GM18867 (cell line): ENCODE results near the gene MIER1.

ENCODE experiments used
- ATAC-seq: cut with Tn5 transposase; IDR thresholded peaks from one replicate; pipeline ENCODE4 v1.9.1; 2021; ENCODE audit warnings: mild to moderate bottlenecking, moderate library complexity; ENCODE audit not compliant: unreplicated experiment

MIER1 gene

GRCh38 chr1:66996018-66996682 lies 71.4 kb downstream of the MIER1 start:
- peak; percentile 82 for ATAC-seq

DNA sequence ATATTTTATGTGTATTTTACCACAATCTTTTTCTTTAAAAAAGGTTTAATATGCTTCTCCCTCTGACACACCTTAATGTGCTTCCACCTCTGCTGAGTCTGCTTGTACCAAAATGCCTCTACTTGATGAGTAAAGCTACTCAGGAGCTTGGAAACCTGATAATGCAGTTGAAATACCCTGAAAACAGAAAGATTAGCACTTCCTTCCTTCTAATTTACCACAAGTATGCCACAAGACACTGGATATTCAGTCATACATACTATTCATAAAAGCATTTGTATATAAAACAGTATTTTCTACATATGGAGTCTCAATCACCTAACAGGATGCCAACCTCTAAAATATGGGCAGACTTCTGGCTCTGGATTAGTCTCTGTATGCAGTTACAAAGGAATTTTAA lies 74.2 kb downstream of the MIER1 start:
- no peak for ATAC-seq

DNA sequence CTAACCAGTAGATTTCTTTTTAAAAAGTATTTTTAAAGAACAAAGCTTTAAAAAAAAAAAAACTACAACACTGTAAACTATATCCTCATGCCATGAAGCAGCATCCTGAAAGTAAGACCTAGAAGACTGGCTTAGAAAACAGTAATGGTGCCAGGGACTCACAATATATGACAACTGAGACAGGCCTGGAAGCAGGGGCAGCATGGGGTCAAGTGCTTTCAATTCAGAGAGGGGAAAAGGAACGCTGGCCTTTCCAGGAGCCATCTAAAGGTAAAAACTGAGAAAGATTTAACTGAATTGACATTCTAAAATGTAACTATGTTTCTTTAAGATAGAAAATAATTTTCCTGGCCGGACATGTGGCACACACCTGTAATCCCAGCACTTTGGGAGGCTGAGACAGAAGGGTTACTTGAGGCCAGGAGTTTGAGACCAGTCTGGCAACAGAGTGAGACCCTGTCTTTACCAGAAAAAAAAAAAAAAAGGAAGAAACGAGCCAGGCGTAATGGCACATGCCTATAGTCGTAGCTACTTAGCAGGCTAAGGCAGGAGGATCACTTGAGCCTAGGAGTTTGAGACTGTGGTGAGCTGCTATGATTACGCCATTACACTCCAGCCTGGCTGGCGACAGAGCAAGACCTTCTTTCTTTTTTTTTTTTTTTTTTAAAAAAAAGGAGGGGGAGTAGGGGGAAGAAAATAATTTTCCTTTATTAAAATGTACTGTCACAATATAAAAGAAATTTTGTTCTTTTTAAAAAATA lies 75.0 kb downstream of the MIER1 start:
- ATAC-seq: no peak

DNA sequence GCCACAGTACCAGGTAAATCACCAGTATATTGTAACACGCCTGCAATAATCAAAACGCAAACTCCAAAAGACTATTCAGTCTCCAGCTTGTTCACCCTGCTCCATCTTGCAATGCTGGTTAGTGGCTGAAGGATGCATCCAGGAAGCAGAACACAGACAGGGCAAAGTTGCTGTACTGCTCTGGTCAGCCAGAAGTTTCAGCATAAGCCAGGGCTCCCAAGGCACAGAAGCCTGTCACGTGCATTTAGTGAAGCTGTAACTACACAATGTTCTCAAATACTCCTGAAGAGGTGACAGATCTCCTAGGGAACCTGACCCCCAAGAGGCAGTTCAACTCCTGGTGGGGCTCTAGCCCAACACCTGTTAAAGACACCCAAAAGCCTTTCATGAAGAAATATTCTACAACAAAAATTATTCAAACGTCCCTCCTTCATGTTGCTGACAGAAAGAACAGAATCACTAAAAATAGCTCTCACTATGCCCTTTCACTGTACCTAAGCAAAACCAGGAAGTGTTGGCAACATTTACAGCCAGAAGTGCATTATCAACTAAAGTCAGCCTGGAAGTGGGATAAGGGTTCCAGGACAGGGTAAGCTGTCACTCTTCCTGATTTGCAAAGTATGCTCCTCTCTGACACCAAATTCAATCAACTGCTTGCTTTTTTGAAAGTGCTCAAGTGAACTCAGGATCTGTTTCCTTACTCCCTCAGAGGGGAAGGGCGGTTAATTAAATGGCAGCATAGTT lies 77.1 kb downstream of the MIER1 start:
- no peak for ATAC-seq

DNA sequence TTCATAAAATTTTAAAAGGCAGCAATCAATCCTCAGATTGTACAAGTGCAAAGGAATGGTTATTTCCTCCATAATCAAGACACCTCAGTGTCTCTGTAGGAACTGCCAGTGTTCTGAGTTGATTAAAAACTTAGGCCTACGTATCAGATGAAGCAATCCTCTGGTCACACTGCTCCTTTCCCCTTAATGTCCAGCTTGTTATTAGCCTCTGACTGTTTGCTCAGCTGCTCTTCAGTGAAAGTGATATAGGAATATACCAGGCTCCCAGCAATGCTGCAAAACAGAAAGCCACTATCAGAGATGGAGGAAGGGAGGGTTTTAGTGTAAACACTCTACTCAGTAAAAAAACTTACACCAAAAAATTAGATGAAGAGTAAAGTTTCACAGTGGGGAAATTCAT lies 79.4 kb downstream of the MIER1 start:
- no peak for ATAC-seq

DNA sequence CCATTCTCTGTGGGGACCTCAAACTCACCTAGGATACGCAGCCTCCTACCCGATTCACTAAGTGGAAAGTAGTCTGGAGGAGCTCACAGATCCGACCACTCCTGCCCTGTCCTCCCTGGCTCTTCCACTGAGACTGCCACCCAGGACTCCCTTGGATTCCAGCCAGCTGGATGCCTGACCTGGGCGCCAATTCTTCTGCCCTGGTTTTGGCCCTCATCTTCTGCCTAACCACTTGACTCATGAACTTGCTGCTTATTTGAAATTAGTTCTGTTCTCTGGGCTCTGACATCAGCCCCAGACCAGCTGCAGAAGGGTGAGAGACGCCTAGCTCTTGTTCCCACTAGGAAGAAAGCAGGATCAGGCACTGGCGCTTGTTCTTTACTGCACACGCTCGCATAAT lies 80.3 kb downstream of the MIER1 start:
- ATAC-seq: no peak

DNA sequence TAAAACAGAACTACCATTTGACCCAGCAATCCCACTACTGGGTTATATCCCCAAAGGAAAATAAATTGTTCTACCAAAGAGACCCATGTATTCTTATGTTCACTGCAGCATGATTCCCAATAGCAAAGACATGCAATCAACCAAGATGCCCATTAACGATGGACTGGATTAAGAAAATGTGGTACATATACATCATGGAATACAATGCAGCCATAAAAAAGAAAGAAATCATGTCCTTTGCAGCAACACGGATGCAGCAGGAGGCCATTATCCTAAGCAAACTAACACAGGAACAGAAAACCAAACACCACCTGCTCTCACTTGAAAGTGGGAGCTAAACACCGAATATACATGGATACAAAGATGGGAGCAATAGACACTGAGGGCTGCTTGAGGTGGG lies 85.0 kb downstream of the MIER1 start:
- no peak for ATAC-seq

- peak; percentile 55 for ATAC-seq
Measured at GRCh38 chr1:67013573-67013972, 88.8 kb downstream of the MIER1 start.

DNA sequence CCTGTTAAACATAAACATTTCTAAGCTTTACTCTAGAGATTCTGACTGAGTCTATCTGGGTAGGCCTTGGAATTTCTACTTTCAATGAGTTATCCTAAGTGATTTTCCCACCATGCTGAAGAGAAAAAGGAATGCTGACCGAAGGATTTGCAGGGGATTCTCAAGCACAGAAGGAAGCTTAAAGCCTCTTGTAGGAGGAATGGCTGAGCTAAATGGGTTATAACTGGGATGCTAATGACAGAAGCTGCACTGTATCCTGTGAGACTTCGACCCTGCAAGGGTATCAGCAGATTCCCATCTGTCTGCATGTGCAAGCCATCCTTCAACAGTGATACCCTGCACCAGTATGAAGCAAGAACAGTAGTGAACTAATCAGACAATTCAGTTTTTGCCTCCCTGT lies 93.8 kb downstream of the MIER1 start:
- no peak for ATAC-seq

GRCh38 chr1:67019121-67019520 lies 94.3 kb downstream of the MIER1 start:
- no peak for ATAC-seq

DNA sequence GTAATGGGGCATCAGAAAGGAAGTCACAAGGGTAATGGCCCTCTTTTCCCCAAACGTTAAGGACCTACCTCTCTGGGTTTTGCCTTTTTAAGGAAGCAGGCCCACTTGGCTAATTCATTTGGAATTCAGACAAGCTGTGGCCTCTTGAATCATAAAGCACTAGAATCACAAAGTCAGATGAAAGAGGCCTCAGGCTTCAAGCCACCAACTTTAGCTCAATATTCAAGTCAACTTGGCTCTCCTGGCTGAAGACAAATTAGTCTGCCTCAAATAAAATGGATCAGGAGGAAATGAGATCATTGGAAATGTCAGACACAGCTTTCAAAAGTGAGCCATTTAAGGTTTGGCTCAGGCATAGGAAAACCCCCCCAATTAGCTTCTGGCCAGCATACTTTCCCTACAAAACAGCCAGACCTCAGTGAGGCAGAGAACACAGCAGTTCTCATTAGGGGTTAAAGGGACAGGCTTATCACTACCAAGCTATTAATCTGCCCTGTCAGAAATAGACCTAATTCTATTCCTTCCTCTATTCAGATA lies 94.9 kb downstream of the MIER1 start:
- no peak for ATAC-seq

DNA sequence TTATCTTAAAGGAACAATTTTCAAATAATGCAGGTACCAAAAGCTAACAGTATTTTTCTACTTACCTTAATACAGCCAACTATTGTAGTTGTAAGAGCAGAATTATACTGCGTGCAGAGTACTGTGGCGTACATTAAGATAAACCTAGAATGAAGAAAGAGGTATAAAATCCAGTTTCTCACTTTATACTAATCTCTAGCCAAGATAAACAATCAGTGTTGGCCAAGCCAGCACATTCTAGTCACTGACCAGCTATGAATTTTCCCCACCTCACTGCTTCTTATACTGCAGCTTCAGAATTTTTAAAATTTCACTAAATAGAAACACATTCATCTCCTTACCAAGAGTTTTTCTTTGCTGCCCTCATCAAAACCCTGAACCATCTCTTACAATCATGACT lies 95.5 kb downstream of the MIER1 start:
- no peak for ATAC-seq

DNA sequence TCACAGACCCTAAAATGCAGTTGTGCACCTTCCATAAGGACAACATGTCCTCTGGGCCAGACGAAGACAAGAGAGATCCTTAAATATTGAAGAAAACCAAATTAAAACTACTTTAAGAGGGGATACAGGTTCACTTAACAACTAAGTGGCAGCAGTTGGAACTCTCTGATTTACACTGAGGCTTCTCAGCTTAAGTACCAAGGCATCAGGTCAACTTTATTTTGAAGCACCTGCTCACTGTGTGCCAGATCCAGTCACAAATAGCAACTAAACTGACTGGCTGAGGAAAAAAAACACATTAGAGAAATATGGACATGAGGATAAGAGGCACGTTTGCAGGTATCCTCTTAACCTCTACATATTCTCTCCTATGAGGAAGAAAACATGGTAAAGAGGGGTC lies 96.0 kb downstream of the MIER1 start:
- no peak for ATAC-seq

DNA sequence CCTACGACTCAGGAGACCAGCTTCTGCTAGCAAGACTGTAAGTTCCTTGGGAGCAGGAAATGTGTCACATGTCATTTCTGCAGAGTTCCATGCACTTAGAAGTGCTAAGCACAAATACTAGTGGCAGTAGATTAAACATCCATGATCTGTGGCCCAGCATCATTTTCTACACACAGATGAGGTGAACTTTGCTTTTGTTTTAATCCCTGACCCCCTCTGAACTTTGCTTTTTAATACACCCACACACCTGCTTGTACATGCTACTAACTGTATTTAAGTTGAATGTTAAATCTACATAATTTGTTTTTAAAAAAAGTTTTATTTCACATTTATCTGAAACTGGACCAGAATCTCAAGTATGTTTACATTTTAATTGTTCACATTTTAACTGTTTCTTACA lies 104.7 kb downstream of the MIER1 start:
- no peak for ATAC-seq

GRCh38 chr1:67031121-67031858 lies 106.5 kb downstream of the MIER1 start:
- no peak for ATAC-seq

DNA sequence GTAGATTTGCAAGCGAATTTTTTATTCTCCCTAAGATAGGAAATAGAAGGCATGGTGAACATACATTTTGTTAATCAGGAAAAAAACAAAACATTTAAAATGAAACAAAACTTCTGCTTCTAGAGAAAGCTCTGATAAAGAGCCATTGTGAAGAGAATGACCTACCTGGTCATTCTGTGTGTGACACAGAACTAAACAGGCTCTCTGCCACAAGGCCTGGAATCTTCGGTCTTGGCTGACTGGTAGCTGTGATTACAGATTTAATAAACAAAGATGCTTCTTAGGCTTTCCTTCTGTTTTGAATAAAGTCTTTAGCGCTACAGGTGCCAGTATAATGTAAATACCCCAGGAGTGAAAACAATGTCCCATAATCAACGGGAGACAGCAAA lies 107.1 kb downstream of the MIER1 start:
- no peak for ATAC-seq
